Mucosa of stomach (tissue), 1 donor: ENCODE results near the gene PSMA1.

Experiments
- H3K27me3 ChIP-seq: one replicate; pipeline ENCODE4 v1.7.0; 2013; ENCODE audit warnings: mild to moderate bottlenecking, low read length; ENCODE audit not compliant: control insufficient read depth, insufficient read depth
- H3K36me3 ChIP-seq: one replicate; pipeline ENCODE4 v1.7.0; 2013; ENCODE audit warnings: low read length; ENCODE audit not compliant: control insufficient read depth, insufficient read depth
- H3K4me1 ChIP-seq: one replicate; pipeline ENCODE4 v1.7.0; 2013; ENCODE audit warnings: mild to moderate bottlenecking, low read length; ENCODE audit not compliant: control insufficient read depth, insufficient read depth
- H3K4me3 ChIP-seq: one replicate; pipeline ENCODE4 v1.7.0; 2013; ENCODE audit warnings: low read length
- H3K9ac ChIP-seq: one replicate; pipeline ENCODE4 v1.7.0; 2013; ENCODE audit warnings: mild to moderate bottlenecking, low read length, moderate library complexity
- H3K9me3 ChIP-seq: one replicate; pipeline ENCODE4 v1.7.0; 2013; ENCODE audit warnings: mild to moderate bottlenecking, low read length, moderate library complexity; ENCODE audit not compliant: control insufficient read depth
- donor health status: Pancreatic carcinoma.

Gene PSMA1

DNA sequence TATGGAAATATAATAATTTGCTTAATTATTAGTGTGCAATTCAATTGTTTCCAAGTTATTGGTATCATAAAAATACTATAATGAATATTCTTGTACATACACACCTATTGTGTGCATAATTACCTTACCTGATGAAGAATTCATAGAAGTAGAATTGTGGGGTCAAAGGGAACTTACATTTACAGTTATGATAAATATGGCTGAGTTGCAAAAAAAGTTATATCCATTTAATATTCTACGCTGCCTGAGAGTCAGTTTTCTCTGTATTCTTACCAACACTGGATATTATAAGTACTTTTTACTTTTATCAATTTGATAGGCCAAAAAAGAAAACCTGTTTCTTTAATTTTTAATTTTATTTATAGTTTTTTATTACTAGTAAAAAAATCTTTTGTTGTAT, 2.1 kb upstream of the PSMA1 start:
- no peaks in the 10 kb centered on the region for H3K27me3 ChIP-seq
- H3K9me3 ChIP-seq, result no peaks in the 10 kb centered on the region
- H3K4me1 ChIP-seq, result peaks cover 4% of the 10 kb centered on the region
- no peak overlapping the region for H3K9ac ChIP-seq
- no peaks in the 10 kb centered on the region for H3K36me3 ChIP-seq
- no peak overlapping the region for H3K4me3 ChIP-seq

DNA sequence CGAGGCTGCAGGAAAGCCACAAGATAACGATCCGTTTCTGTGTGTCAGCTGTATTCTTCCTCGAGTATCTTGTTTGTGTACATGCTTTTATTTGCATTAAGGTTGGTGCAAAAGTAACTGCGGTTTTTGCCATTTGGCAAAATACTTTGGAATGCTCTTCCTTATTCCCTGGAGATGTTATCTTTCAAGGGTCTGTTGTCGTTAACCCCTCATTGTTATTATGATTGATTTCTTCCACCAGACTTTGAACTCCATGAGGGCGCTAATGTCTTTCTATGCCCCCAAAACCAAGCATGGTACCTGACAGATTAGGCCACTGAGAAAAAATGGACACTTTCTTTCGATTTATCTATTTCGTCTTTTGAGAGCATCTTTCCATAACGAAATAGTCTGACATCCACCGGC, 563 bp upstream of the PSMA1 start:
- peaks cover 4% of the 10 kb centered on the region for H3K4me1 ChIP-seq
- peak overlapping the region; percentile 93 for H3K9ac ChIP-seq
- H3K27me3 ChIP-seq, result no peaks in the 10 kb centered on the region
- H3K36me3 ChIP-seq, result no peaks in the 10 kb centered on the region
- peak overlapping the region; percentile 94 for H3K4me3 ChIP-seq
- H3K9me3 ChIP-seq, result no peaks in the 10 kb centered on the region

DNA sequence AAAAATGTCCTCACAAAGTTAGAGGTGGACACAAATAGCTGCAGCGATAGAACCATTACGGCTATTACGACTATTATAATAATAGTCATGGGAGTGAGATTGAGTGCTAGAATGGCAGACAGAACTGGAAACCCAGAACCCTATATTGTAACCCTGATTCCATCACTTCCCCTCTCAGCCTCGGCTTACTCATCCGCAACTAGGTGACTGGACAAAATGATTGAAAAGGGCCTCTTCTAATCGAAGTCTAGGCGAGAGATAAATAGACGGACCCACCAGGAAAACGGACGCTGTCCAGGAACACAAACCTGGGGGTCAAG, 629 bp downstream of the PSMA1 start:
- Histone ChIP-seq H3K9me3 (no peaks in the 10 kb centered on the region), H3K36me3 (no peaks in the 10 kb centered on the region), H3K4me1 (peaks cover 4% of the 10 kb centered on the region), H3K27me3 (no peaks in the 10 kb centered on the region), H3K9ac (peak overlapping the region; percentile 93), H3K4me3 (peak overlapping the region; percentile 94)

- H3K4me3 ChIP-seq, result peak overlapping the region; percentile 94
- H3K36me3 ChIP-seq, result no peaks in the 10 kb centered on the region
- H3K27me3 ChIP-seq, result no peaks in the 10 kb centered on the region
- H3K4me1 ChIP-seq, result peaks cover 4% of the 10 kb centered on the region
- no peaks in the 10 kb centered on the region for H3K9me3 ChIP-seq
- peak overlapping the region; percentile 93 for H3K9ac ChIP-seq
Measured at GRCh38 chr11:14518820-14519219, 1.4 kb downstream of the PSMA1 start.

- H3K9me3 ChIP-seq, result no peaks in the 10 kb centered on the region
- no peaks in the 10 kb centered on the region for H3K27me3 ChIP-seq
- no peak overlapping the region for H3K4me3 ChIP-seq
- peaks cover under 1% of the 10 kb centered on the region for H3K4me1 ChIP-seq
- no peaks in the 10 kb centered on the region for H3K36me3 ChIP-seq
- H3K9ac ChIP-seq, result no peak overlapping the region
Measured at GRCh38 chr11:14513800-14514199, 6.4 kb downstream of the PSMA1 start.

GRCh38 chr11:14506532-14506931, 13.7 kb downstream of the PSMA1 start:
- Histone ChIP-seq H3K4me1 (no peaks in the 10 kb centered on the region), H3K27me3 (no peaks in the 10 kb centered on the region), H3K9me3 (no peaks in the 10 kb centered on the region), H3K4me3 (no peak overlapping the region), H3K36me3 (peaks cover 6% of the 10 kb centered on the region), H3K9ac (no peak overlapping the region)

- H3K9ac ChIP-seq, result no peak overlapping the region
- no peak overlapping the region for H3K4me3 ChIP-seq
- no peaks in the 10 kb centered on the region for H3K27me3 ChIP-seq
- H3K36me3 ChIP-seq, result peaks cover 6% of the 10 kb centered on the region
- H3K4me1 ChIP-seq, result no peaks in the 10 kb centered on the region
- H3K9me3 ChIP-seq, result no peaks in the 10 kb centered on the region
Measured at GRCh38 chr11:14503023-14503422, 17.2 kb downstream of the PSMA1 start.

DNA sequence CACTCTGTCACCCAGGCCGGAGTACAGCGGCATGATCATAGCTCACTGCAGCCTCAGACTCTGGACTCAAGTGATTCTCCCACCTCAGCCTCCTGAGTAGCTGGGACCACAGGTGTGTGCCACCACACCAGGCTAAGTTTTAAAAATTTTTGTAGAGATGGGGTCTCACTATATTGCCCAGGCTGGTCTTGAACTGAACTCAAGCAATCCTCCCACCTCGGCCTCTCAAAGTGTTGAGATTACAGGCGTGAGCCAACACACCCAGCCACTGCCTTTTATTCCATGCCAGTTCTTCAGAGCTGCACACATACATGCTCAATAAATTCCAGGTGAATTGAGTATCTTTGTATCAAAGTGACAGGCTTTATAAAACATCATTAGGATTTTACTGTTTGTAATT, 18.1 kb downstream of the PSMA1 start:
- H3K4me1 ChIP-seq, result no peaks in the 10 kb centered on the region
- H3K4me3 ChIP-seq, result no peak overlapping the region
- peaks cover 6% of the 10 kb centered on the region for H3K36me3 ChIP-seq
- H3K27me3 ChIP-seq, result no peaks in the 10 kb centered on the region
- no peak overlapping the region for H3K9ac ChIP-seq
- H3K9me3 ChIP-seq, result no peaks in the 10 kb centered on the region

- Histone ChIP-seq H3K27me3 (no peaks in the 10 kb centered on the region), H3K9ac (peak overlapping the region; percentile 94), H3K4me1 (no peaks in the 10 kb centered on the region), H3K4me3 (peak overlapping the region; percentile 98), H3K36me3 (no peaks in the 10 kb centered on the region), H3K9me3 (no peaks in the 10 kb centered on the region)
Measured at GRCh38 chr11:14500181-14500651, 20.0 kb downstream of the PSMA1 start.

GRCh38 chr11:14499560-14500180, 20.5 kb downstream of the PSMA1 start, which contains the start of gene COPB1:
Gene COPB1 (minus strand): TSS chr11:14499811. CDS start chr11:14498928, 883 bp downstream.
- Histone ChIP-seq H3K9ac (peak within 1 kb of the TSS; percentile 94), H3K36me3 (no peaks in the 10 kb centered on the region), H3K4me1 (no peaks in the 10 kb centered on the region)

DNA sequence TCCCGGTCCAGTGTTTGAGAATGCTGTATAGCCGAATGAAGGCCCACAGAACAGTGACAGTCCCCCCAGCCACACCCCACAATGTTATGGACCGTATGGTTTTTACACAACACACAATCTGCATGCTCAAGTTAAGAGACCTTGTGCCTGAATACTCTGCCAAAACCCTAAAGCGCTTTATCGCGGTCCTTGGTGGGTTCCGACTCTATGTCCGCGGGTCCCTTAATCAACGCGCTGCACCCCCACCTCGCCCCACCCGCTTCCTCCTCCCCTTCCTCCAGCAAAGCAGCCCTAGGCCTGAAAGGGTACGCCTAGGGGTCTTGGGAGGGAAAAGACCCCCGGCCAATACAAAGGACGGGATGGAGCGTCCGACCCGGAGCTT, 21.0 kb downstream of the PSMA1 start:
- no peaks in the 10 kb centered on the region for H3K27me3 ChIP-seq
- no peaks in the 10 kb centered on the region for H3K9me3 ChIP-seq
- peak overlapping the region; percentile 94 for H3K9ac ChIP-seq
- no peaks in the 10 kb centered on the region for H3K4me1 ChIP-seq
- peak overlapping the region; percentile 98 for H3K4me3 ChIP-seq
- no peaks in the 10 kb centered on the region for H3K36me3 ChIP-seq

More at GRCh38 chr11:14499560-14500180, 20.5 kb downstream of the PSMA1 start, which contains the start of gene COPB1:
- Histone ChIP-seq H3K27me3 (no peaks in the 10 kb centered on the region), H3K4me3 (peak within 1 kb of the TSS; percentile 98), H3K9me3 (no peaks in the 10 kb centered on the region)

- Histone ChIP-seq H3K9ac (no peak overlapping the region), H3K9me3 (no peaks in the 10 kb centered on the region), H3K4me3 (no peak overlapping the region), H3K36me3 (no peaks in the 10 kb centered on the region), H3K4me1 (no peaks in the 10 kb centered on the region), H3K27me3 (no peaks in the 10 kb centered on the region)
Measured at GRCh38 chr11:14480716-14481115, 39.5 kb downstream of the PSMA1 start.

- no peaks in the 10 kb centered on the region for H3K27me3 ChIP-seq
- no peaks in the 10 kb centered on the region for H3K36me3 ChIP-seq
- no peaks in the 10 kb centered on the region for H3K4me1 ChIP-seq
- no peak overlapping the region for H3K4me3 ChIP-seq
- H3K9ac ChIP-seq, result no peak overlapping the region
- no peaks in the 10 kb centered on the region for H3K9me3 ChIP-seq
Measured at GRCh38 chr11:14471127-14471526, 49.1 kb downstream of the PSMA1 start.
